ENCODE data around the gene P3H4. TPM values are rescaled to one million over a fixed set of nuclear protein-coding genes. Genes with fewer than 3 reads are reported as not detected.
A peak's percentile ranks its signal among the peaks of the same experiment; 100 is the strongest.
"Not testable (repeated sequence)": the region's sequence is repeated elsewhere in the genome, so short reads cannot be mapped to it uniquely, and the experiment has no call there.

Gene P3H4
- total RNA-seq (4.1 TPM), polyA plus RNA-seq (4.8 TPM)
- long read RNA-seq, donor 1 = 0 reads
- long read RNA-seq, donor 2 = 0 reads
- long read RNA-seq, donor 3, partial matches to known transcripts = 0 of 1 reads
- long read RNA-seq, donor 3, other reads (novel, unspliced or antisense) = 0 of 1 reads
- long read RNA-seq, donor 4, partial matches to known transcripts = 0 of 2 reads
- long read RNA-seq, donor 4, other reads (novel, unspliced or antisense) = 0 of 2 reads
- long read RNA-seq, donor 5, partial matches to known transcripts = 0 of 3 reads
- long read RNA-seq, donor 5, other reads (novel, unspliced or antisense) = 0 of 3 reads
- long read RNA-seq, donor 6, partial matches to known transcripts = 0 of 4 reads
- long read RNA-seq, donor 6, other reads (novel, unspliced or antisense) = 0 of 4 reads
- long read RNA-seq, donor 7, partial matches to known transcripts = 0 of 2 reads
- long read RNA-seq, donor 7, other reads (novel, unspliced or antisense) = 0 of 2 reads
- long read RNA-seq, donor 8 = 0 reads
- long read RNA-seq, donor 9 = 0 reads
- long read RNA-seq, donor 10, partial matches to known transcripts = 0 of 1 reads
- long read RNA-seq, donor 10, other reads (novel, unspliced or antisense) = 0 of 1 reads

- WGBS = under 1% methylated on average over 96 of the region's 96 CpGs
- Histone ChIP-seq H3K9me3 (ENCODE audit: control insufficient read depth in 2 of 2, insufficient read depth in 1 of 2, low read length in 1 of 2) (peaks cover 2 to 7% of the 10 kb centered on the region in 2 donors), H3K27me3 (ENCODE audit: control insufficient read depth in 2 of 2, insufficient read depth in 1 of 2, low read length in 1 of 2) (peaks cover 34 to 65% of the 10 kb centered on the region in 2 donors), H3K4me1 (ENCODE audit: control insufficient read depth in 2 of 2, insufficient read depth in 2 of 2, low read length in 2 of 2) (peaks cover 9 to 14% of the 10 kb centered on the region in 2 donors), H3K4me3 (ENCODE audit: low read length in 2 of 2) (peak within 1 kb of the TSS; percentile 29 to 78), H3K36me3 (ENCODE audit: control insufficient read depth in 2 of 2, insufficient read depth in 2 of 2, low read length in 1 of 2) (no peaks in the 10 kb centered on the region), H3K27ac (ENCODE audit: low read depth in 1 of 2, low read length in 1 of 2) (no peak within 1 kb of the TSS)
- peak in 4 of 9 donors; percentile 60 to 83 (median 72) for DNase-seq (ENCODE audit: low read depth in 6 of 9, low spot score in 9 of 9)
Measured at GRCh38 chr17:41811549-41812380, at the start of gene P3H4. Gene P3H4, minus strand, starts transcription at chr17:41811949. Its CDS starts 34 bp downstream, at chr17:41811915.

- WGBS = 95% methylated on average over 3 of the region's 3 CpGs
- DNase-seq (ENCODE audit: low read depth in 6 of 9, low spot score in 9 of 9) = no peak
- no peaks in the 10 kb centered on the region for H3K36me3 ChIP-seq (ENCODE audit: control insufficient read depth in 2 of 2, insufficient read depth in 2 of 2, low read length in 1 of 2)
- no peaks in the 10 kb centered on the region for H3K27me3 ChIP-seq (ENCODE audit: control insufficient read depth in 2 of 2, insufficient read depth in 1 of 2, low read length in 1 of 2)
- H3K27ac ChIP-seq (ENCODE audit: low read depth in 1 of 2, low read length in 1 of 2) = no peak overlapping the region
- H3K9me3 ChIP-seq (ENCODE audit: control insufficient read depth in 2 of 2, insufficient read depth in 1 of 2, low read length in 1 of 2) = no peaks in the 10 kb centered on the region
- H3K4me1 ChIP-seq (ENCODE audit: control insufficient read depth in 2 of 2, insufficient read depth in 2 of 2, low read length in 2 of 2) = peaks cover 11 to 21% of the 10 kb centered on the region in 2 donors
- no peak overlapping the region for H3K4me3 ChIP-seq (ENCODE audit: low read length in 2 of 2)
Measured at GRCh38 chr17:41860254-41860931, 48.6 kb upstream of the P3H4 start.

GRCh38 chr17:41851382-41851781, 39.6 kb upstream of the P3H4 start:
- not testable (repeated sequence) for DNase-seq (ENCODE audit: low read depth in 6 of 9, low spot score in 9 of 9); H3K4me1 ChIP-seq (ENCODE audit: control insufficient read depth in 2 of 2, insufficient read depth in 2 of 2, low read length in 2 of 2)
- H3K36me3 ChIP-seq (ENCODE audit: control insufficient read depth in 2 of 2, insufficient read depth in 2 of 2, low read length in 1 of 2) = peaks cover 20 to 32% of the 10 kb centered on the region in 2 donors

GRCh38 chr17:41849251-41849990, 37.7 kb upstream of the P3H4 start:
- Histone ChIP-seq H3K36me3 (ENCODE audit: control insufficient read depth in 2 of 2, insufficient read depth in 2 of 2, low read length in 1 of 2) (peaks cover 14 to 24% of the 10 kb centered on the region in 2 donors), H3K27me3 (ENCODE audit: control insufficient read depth in 2 of 2, insufficient read depth in 1 of 2, low read length in 1 of 2) (no peaks in the 10 kb centered on the region), H3K4me1 (ENCODE audit: control insufficient read depth in 2 of 2, insufficient read depth in 2 of 2, low read length in 2 of 2) (no peaks in the 10 kb centered on the region), H3K4me3 (ENCODE audit: low read length in 2 of 2) (no peak overlapping the region), H3K27ac (ENCODE audit: low read depth in 1 of 2, low read length in 1 of 2) (no peak overlapping the region), H3K9me3 (ENCODE audit: control insufficient read depth in 2 of 2, insufficient read depth in 1 of 2, low read length in 1 of 2) (no peaks in the 10 kb centered on the region)
- no peak for DNase-seq (ENCODE audit: low read depth in 6 of 9, low spot score in 9 of 9)
- 94% methylated on average over 4 of the region's 4 CpGs for WGBS

More at GRCh38 chr17:41851382-41851781, 39.6 kb upstream of the P3H4 start:
- H3K4me3 ChIP-seq (ENCODE audit: low read length in 2 of 2); H3K9me3 ChIP-seq (ENCODE audit: control insufficient read depth in 2 of 2, insufficient read depth in 1 of 2, low read length in 1 of 2); H3K27ac ChIP-seq (ENCODE audit: low read depth in 1 of 2, low read length in 1 of 2); H3K27me3 ChIP-seq (ENCODE audit: control insufficient read depth in 2 of 2, insufficient read depth in 1 of 2, low read length in 1 of 2): not testable (repeated sequence)
- 98% methylated on average over 14 of the region's 14 CpGs for WGBS

- H3K9me3 ChIP-seq (ENCODE audit: control insufficient read depth in 2 of 2, insufficient read depth in 1 of 2, low read length in 1 of 2) = no peaks in the 10 kb centered on the region
- no peaks in the 10 kb centered on the region for H3K4me1 ChIP-seq (ENCODE audit: control insufficient read depth in 2 of 2, insufficient read depth in 2 of 2, low read length in 2 of 2)
- H3K36me3 ChIP-seq (ENCODE audit: control insufficient read depth in 2 of 2, insufficient read depth in 2 of 2, low read length in 1 of 2) = peaks cover 8 to 18% of the 10 kb centered on the region in 2 donors
- 96% methylated on average over 4 of the region's 4 CpGs for WGBS
- no peaks in the 10 kb centered on the region for H3K27me3 ChIP-seq (ENCODE audit: control insufficient read depth in 2 of 2, insufficient read depth in 1 of 2, low read length in 1 of 2)
- peak overlapping the region in 1 of 2 donors; percentile 40 for H3K27ac ChIP-seq (ENCODE audit: low read depth in 1 of 2, low read length in 1 of 2)
- H3K4me3 ChIP-seq (ENCODE audit: low read length in 2 of 2) = no peak overlapping the region
- DNase-seq (ENCODE audit: low read depth in 6 of 9, low spot score in 9 of 9) = no peak
Measured at GRCh38 chr17:41848788-41849187, 37.0 kb upstream of the P3H4 start.

GRCh38 chr17:41844971-41845370, 33.2 kb upstream of the P3H4 start:
- no peaks in the 10 kb centered on the region for H3K9me3 ChIP-seq (ENCODE audit: control insufficient read depth in 2 of 2, insufficient read depth in 1 of 2, low read length in 1 of 2)
- 98% methylated on average over 6 of the region's 6 CpGs for WGBS
- H3K27ac ChIP-seq (ENCODE audit: low read depth in 1 of 2, low read length in 1 of 2) = no peak overlapping the region
- H3K36me3 ChIP-seq (ENCODE audit: control insufficient read depth in 2 of 2, insufficient read depth in 2 of 2, low read length in 1 of 2) = peaks cover 3 to 4% of the 10 kb centered on the region in 2 donors
- no peak for DNase-seq (ENCODE audit: low read depth in 6 of 9, low spot score in 9 of 9)
- H3K4me1 ChIP-seq (ENCODE audit: control insufficient read depth in 2 of 2, insufficient read depth in 2 of 2, low read length in 2 of 2) = no peaks in the 10 kb centered on the region
- H3K27me3 ChIP-seq (ENCODE audit: control insufficient read depth in 2 of 2, insufficient read depth in 1 of 2, low read length in 1 of 2) = no peaks in the 10 kb centered on the region
- H3K4me3 ChIP-seq (ENCODE audit: low read length in 2 of 2) = no peak overlapping the region

GRCh38 chr17:41840781-41841180, 29.0 kb upstream of the P3H4 start:
- H3K27me3 ChIP-seq (ENCODE audit: control insufficient read depth in 2 of 2, insufficient read depth in 1 of 2, low read length in 1 of 2) = peaks cover 0 to 19% of the 10 kb centered on the region in 2 donors
- not testable (repeated sequence) for H3K4me3 ChIP-seq (ENCODE audit: low read length in 2 of 2); H3K9me3 ChIP-seq (ENCODE audit: control insufficient read depth in 2 of 2, insufficient read depth in 1 of 2, low read length in 1 of 2); DNase-seq (ENCODE audit: low read depth in 6 of 9, low spot score in 9 of 9); H3K4me1 ChIP-seq (ENCODE audit: control insufficient read depth in 2 of 2, insufficient read depth in 2 of 2, low read length in 2 of 2); H3K27ac ChIP-seq (ENCODE audit: low read depth in 1 of 2, low read length in 1 of 2); H3K36me3 ChIP-seq (ENCODE audit: control insufficient read depth in 2 of 2, insufficient read depth in 2 of 2, low read length in 1 of 2)
- 94% methylated on average over 6 of the region's 6 CpGs for WGBS

GRCh38 chr17:41839448-41839847, 27.7 kb upstream of the P3H4 start:
- not testable (repeated sequence) for H3K27ac ChIP-seq (ENCODE audit: low read depth in 1 of 2, low read length in 1 of 2); DNase-seq (ENCODE audit: low read depth in 6 of 9, low spot score in 9 of 9); H3K4me3 ChIP-seq (ENCODE audit: low read length in 2 of 2); H3K36me3 ChIP-seq (ENCODE audit: control insufficient read depth in 2 of 2, insufficient read depth in 2 of 2, low read length in 1 of 2); H3K9me3 ChIP-seq (ENCODE audit: control insufficient read depth in 2 of 2, insufficient read depth in 1 of 2, low read length in 1 of 2)
- Histone ChIP-seq H3K4me1 (ENCODE audit: control insufficient read depth in 2 of 2, insufficient read depth in 2 of 2, low read length in 2 of 2) (peaks cover 3 to 11% of the 10 kb centered on the region in 2 donors), H3K27me3 (ENCODE audit: control insufficient read depth in 2 of 2, insufficient read depth in 1 of 2, low read length in 1 of 2) (peaks cover 0 to 26% of the 10 kb centered on the region in 2 donors)
- 97% methylated on average over 2 of the region's 2 CpGs for WGBS

Data from thymus (tissue), 14 donors.